Left lung (tissue), 10 donors: ENCODE results near the gene TENM4. TPM values are rescaled to one million over a fixed set of nuclear protein-coding genes. Genes with fewer than 3 reads are reported as not detected.

Experiments
- ATAC-seq: fragments of 200-7000 bp; cut with Tn5 transposase; one replicate; pipeline ENCODE4 v1.9.1; 2020; ENCODE audit warnings: moderate library complexity
- DNase-seq, 4 donors: peaks; one replicate each; pipeline ENCODE4 v3.0.0-alpha.2; 2013 to 2020
- H3K27ac ChIP-seq, 2 donors: fragments of 200-600 bp; sonication (generic) in 1 of 2; one replicate each; pipeline versions ENCODE4 v1.5.0 to v1.8.0; 2020 to 2021
- H3K27me3 ChIP-seq, 2 donors: fragments of 200-600 bp; sonication (generic) in 1 of 2; one replicate each; pipeline versions ENCODE4 v1.5.0 to v1.8.0; 2020 to 2021
- H3K36me3 ChIP-seq, 2 donors: fragments of 200-600 bp; sonication (generic) in 1 of 2; one replicate each; pipeline versions ENCODE4 v1.5.0 to v1.8.0; 2020 to 2021
- H3K4me1 ChIP-seq, 2 donors: fragments of 200-600 bp; one replicate each; pipeline ENCODE4 v1.8.0; 2021
- H3K4me3 ChIP-seq, 2 donors: fragments of 200-600 bp; sonication (generic) in 1 of 2; one replicate each; pipeline versions ENCODE4 v1.5.0 to v1.8.0; 2020 to 2021; ENCODE audit warnings: mild to moderate bottlenecking in 1 of 2
- H3K9me3 ChIP-seq, 2 donors: fragments of 200-600 bp; sonication (generic) in 1 of 2; one replicate each; pipeline versions ENCODE4 v1.5.0 to v1.8.0; 2020 to 2021
- CTCF ChIP-seq, 2 donors: fragments of 200-600 bp; sonication (generic) in 1 of 2; IDR thresholded peaks; one replicate each; pipeline versions ENCODE4 v1.5.0 to v1.8.0; 2021; ENCODE audit warnings: antibody characterized with exemption in 2 of 2
- intact Hi-C, 2 donors: fragments of 100-400 bp; cut with DNase I; formaldehyde crosslinking; loops; one replicate each; pipeline versions ENCODE4 v1.11.2 to v1.14.2; 2022
- polyA plus RNA-seq, 6 donors: library from polyadenylated mRNA; unstranded; fragments of 120-200 nt; gene quantifications; one replicate each; pipeline ENCODE4 v1.2.1, GENCODE V29; 2013; ENCODE audit not compliant: insufficient read length in 6 of 6
- total RNA-seq, 2 donors: library from RNA; stranded (reverse); fragmentation: NEBNext Ultra II Directional; extraction: Animal tissue kit (Norgen Biotek cat#: 25700); gene quantifications; one replicate each; pipeline ENCODE4 v1.2.1, GENCODE V29; 2021
- donor health status: DM: no; HTN: yes; CAD: no.
- donor health status: DM: no; HTN: no; CAD: no.

TENM4 gene
- total and polyA plus RNA-seq, 8 donors = 3.4 to 7.1 (median 5.2) TPM

- DNase-seq = no peak
- H3K9me3 ChIP-seq = no peaks in the 10 kb centered on the region
- no peak overlapping the region for H3K4me3 ChIP-seq
- H3K27ac ChIP-seq = no peak overlapping the region
- H3K27me3 ChIP-seq = peaks cover 0 to 15% of the 10 kb centered on the region in 2 donors
- no peak for ATAC-seq
- no peaks in the 10 kb centered on the region for H3K36me3 ChIP-seq
- no peak for TF ChIP-seq CTCF (IDR thresholded peaks at IDR 0.05)
- intact Hi-C loops = no loop called here
- H3K4me1 ChIP-seq = no peaks in the 10 kb centered on the region
These were observed 486.1 kb downstream of the TENM4 start for GRCh38 chr11:78954696-78955095.

DNA sequence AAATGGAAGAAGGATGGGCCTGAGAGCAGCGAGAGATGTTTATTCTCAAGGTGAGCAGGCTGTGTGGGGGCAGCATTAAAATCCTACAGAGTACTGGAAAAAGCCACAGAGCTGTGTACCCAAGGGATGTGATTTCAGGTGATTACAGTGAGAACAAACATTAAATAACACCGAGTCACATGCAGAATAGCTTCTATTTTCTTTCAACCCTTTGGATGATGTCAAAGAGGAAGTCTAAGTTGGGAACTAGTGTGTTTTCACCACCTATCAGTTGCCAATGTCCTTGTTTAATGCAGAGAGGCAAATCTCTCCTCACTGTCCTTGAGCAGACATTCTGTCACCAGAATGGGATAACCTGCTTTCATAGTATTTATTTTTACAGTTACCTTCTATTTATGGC lies 486.6 kb downstream of the TENM4 start:
- no peaks in the 10 kb centered on the region for H3K4me1 ChIP-seq
- H3K27me3 ChIP-seq = peaks cover 0 to 15% of the 10 kb centered on the region in 2 donors
- no peak overlapping the region for H3K27ac ChIP-seq
- no peak overlapping the region for H3K4me3 ChIP-seq
- intact Hi-C loops = no loop called here
- no peaks in the 10 kb centered on the region for H3K36me3 ChIP-seq
- no peak for TF ChIP-seq CTCF (IDR thresholded peaks at IDR 0.05)
- ATAC-seq (no peak), DNase-seq (no peak)
- no peaks in the 10 kb centered on the region for H3K9me3 ChIP-seq

GRCh38 chr11:78952890-78953289 lies 487.9 kb downstream of the TENM4 start:
- no peak for TF ChIP-seq CTCF (IDR thresholded peaks at IDR 0.05)
- DNase-seq (no peak), ATAC-seq (no peak)
- no peak overlapping the region for H3K4me3 ChIP-seq
- peaks cover 0 to 15% of the 10 kb centered on the region in 2 donors for H3K27me3 ChIP-seq
- intact Hi-C loops = no loop called here
- no peak overlapping the region for H3K27ac ChIP-seq
- H3K36me3 ChIP-seq = no peaks in the 10 kb centered on the region
- H3K4me1 ChIP-seq = no peaks in the 10 kb centered on the region
- no peaks in the 10 kb centered on the region for H3K9me3 ChIP-seq

DNA sequence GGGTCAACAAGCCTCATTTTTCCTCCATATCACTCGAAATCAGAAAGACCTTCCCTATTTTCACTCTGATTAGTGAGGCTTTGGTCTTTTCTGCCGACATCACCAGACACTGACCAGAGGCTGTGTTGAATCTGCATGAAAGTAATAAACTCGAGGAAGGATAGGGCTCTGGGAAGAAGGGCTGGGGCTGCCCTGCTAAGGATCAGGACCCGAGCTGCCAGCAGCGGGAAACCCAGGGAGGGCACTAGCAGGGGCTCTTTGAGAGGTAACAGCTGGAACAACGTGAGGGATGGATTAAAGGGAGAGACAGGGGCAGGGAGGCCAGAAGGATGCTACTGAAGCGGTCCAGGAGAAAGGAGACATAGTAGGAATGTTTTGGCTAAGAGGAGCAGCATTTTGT lies 488.7 kb downstream of the TENM4 start:
- no peak for ATAC-seq
- intact Hi-C loops = no loop called here
- Histone ChIP-seq H3K4me1 (no peaks in the 10 kb centered on the region), H3K9me3 (no peaks in the 10 kb centered on the region), H3K4me3 (no peak overlapping the region), H3K36me3 (no peaks in the 10 kb centered on the region), H3K27me3 (peaks cover 0 to 15% of the 10 kb centered on the region in 2 donors), H3K27ac (no peak overlapping the region)
- no peak for TF ChIP-seq CTCF (IDR thresholded peaks at IDR 0.05)
- DNase-seq = no peak

DNA sequence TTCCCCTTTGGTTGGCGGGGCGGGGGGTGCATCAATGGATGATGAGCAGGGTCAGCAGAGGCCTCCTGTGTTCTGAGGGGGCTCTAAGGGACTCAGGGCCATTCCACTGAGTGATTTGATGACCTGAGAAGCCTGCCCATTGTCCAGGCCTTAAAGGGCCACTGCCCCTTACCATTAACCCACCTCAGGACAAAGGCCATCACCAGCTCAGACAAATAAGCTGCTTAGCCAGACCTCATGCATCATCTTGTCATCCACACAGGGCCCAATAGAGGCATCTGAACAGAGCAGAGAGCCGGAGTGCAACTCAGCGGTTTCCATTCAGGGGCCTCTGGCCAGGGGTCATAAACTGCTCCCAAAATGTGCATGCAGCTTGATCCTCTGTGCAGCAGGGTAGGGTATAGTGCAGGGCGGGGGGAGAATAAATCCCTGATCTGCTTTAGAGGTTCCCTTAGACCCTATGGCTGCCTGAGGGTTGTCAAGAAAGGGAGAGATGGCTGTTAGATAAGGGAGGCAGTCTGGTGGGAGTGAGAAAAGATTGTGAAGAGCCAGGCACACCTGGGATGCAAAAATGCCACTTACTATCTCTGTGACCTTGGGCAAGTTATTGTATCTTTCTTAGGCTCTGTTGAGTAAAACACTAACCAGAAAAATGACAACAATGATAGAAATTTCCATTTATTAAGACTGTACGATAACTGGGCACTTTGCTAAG lies 490.7 kb downstream of the TENM4 start:
- Histone ChIP-seq H3K9me3 (no peaks in the 10 kb centered on the region), H3K4me3 (no peak overlapping the region), H3K4me1 (no peaks in the 10 kb centered on the region), H3K27ac (no peak overlapping the region), H3K36me3 (no peaks in the 10 kb centered on the region), H3K27me3 (peaks cover 0 to 15% of the 10 kb centered on the region in 2 donors)
- TF ChIP-seq CTCF (IDR thresholded peaks at IDR 0.05) = no peak
- DNase-seq (no peak), ATAC-seq (no peak)
- intact Hi-C loops = no loop called here
